ENCODE measurements around the gene PHF21B.

DNA sequence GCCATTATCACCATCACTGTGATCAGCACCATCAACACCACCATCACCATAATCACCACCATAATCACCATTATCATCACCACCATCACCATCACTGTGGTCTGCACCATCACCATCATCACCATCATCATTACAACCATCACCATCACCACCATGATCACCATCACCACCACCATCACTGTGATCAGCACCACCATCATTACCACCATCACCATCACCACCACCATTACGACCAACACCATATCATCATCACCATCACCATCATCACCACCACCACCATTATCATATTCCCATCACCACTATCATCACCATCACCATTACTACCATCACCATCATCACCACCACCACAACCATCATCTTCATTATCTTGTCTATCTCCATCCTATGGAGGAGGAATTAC, 125.2 kb downstream of the PHF21B start:
- TF ChIP-seq HDGF (IDR thresholded peaks at IDR 0.05; ENCODE audit: borderline replicate concordance) (no peak), FOXA1 (IDR thresholded peaks at IDR 0.05) (no peak), SUZ12 (IDR thresholded peaks at IDR 0.05) (no peak), NFRKB (IDR thresholded peaks at IDR 0.05) (no peak), BHLHE40 (IDR thresholded peaks at IDR 0.05; ENCODE audit: borderline replicate concordance) (no peak), L3MBTL2 (conservative IDR thresholded peaks at IDR 0.05) (no peak), CTBP1 (IDR thresholded peaks at IDR 0.05; ENCODE audit: borderline replicate concordance) (peak; percentile 14; the same call in 1 of the 2 replicates), ZNF384 (IDR thresholded peaks at IDR 0.05) (no peak), FOXK2 (IDR thresholded peaks at IDR 0.05) (no peak), SP1 (IDR thresholded peaks at IDR 0.05) (no peak), LEF1 (IDR thresholded peaks at IDR 0.05; ENCODE audit: borderline replicate concordance) (no peak), FOXM1 (IDR thresholded peaks at IDR 0.05; ENCODE audit: borderline replicate concordance) (no peak)
- TF ChIP-seq, protein P1, sequence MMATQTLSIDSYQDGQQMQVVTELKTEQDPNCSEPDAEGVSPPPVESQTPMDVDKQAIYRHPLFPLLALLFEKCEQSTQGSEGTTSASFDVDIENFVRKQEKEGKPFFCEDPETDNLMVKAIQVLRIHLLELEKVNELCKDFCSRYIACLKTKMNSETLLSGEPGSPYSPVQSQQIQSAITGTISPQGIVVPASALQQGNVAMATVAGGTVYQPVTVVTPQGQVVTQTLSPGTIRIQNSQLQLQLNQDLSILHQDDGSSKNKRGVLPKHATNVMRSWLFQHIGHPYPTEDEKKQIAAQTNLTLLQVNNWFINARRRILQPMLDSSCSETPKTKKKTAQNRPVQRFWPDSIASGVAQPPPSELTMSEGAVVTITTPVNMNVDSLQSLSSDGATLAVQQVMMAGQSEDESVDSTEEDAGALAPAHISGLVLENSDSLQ (IDR thresholded peaks at IDR 0.05) = no peak

Data from HEK293T (cell line).